ENCODE data around the gene TM9SF3.

DNA sequence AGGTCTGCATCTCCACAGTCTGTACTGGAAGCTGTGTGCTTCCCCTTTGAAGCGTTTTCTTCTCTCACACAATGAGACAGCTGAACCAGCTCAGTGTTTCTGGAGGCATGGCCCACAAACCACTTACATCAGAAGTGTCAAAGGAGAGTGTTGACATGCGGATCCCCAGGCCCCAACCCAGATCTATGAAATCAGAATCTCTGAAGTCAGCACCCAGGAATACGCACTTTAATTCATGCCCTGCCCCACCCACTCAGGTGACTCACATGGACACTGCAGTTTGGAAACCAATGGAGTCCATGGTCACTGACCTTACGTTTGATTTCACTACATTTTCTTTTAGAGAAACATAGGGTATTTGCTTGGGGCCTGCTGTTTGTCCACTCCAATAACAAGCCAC lies 92.1 kb downstream of the TM9SF3 start:
- TF ChIP-seq NBN (IDR thresholded peaks at IDR 0.05), result no peak
- no peak for TF ChIP-seq CHD1 (IDR thresholded peaks at IDR 0.05; ENCODE audit: low read depth, low read length)
- TF ChIP-seq, protein P1, sequence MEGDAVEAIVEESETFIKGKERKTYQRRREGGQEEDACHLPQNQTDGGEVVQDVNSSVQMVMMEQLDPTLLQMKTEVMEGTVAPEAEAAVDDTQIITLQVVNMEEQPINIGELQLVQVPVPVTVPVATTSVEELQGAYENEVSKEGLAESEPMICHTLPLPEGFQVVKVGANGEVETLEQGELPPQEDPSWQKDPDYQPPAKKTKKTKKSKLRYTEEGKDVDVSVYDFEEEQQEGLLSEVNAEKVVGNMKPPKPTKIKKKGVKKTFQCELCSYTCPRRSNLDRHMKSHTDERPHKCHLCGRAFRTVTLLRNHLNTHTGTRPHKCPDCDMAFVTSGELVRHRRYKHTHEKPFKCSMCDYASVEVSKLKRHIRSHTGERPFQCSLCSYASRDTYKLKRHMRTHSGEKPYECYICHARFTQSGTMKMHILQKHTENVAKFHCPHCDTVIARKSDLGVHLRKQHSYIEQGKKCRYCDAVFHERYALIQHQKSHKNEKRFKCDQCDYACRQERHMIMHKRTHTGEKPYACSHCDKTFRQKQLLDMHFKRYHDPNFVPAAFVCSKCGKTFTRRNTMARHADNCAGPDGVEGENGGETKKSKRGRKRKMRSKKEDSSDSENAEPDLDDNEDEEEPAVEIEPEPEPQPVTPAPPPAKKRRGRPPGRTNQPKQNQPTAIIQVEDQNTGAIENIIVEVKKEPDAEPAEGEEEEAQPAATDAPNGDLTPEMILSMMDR (IDR thresholded peaks at IDR 0.05 in 2 of 3, conservative IDR thresholded peaks at IDR 0.05 in 1 of 3; ENCODE audit: control insufficient read depth in 2 of 3, extremely low read depth in 1 of 3, insufficient read depth in 1 of 3, low read depth in 3 of 3, low read length in 3 of 3), result no peak
- TF ChIP-seq POLR2A (IDR thresholded peaks at IDR 0.05; ENCODE audit: low read depth, low read length), result no peak
- no peak for TF ChIP-seq CREB1 (IDR thresholded peaks at IDR 0.05; ENCODE audit: low read depth)
- TF ChIP-seq, protein P2, sequence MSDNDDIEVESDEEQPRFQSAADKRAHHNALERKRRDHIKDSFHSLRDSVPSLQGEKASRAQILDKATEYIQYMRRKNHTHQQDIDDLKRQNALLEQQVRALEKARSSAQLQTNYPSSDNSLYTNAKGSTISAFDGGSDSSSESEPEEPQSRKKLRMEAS (IDR thresholded peaks at IDR 0.05; ENCODE audit: low read depth, low read length), result no peak
- TF ChIP-seq, protein P3, sequence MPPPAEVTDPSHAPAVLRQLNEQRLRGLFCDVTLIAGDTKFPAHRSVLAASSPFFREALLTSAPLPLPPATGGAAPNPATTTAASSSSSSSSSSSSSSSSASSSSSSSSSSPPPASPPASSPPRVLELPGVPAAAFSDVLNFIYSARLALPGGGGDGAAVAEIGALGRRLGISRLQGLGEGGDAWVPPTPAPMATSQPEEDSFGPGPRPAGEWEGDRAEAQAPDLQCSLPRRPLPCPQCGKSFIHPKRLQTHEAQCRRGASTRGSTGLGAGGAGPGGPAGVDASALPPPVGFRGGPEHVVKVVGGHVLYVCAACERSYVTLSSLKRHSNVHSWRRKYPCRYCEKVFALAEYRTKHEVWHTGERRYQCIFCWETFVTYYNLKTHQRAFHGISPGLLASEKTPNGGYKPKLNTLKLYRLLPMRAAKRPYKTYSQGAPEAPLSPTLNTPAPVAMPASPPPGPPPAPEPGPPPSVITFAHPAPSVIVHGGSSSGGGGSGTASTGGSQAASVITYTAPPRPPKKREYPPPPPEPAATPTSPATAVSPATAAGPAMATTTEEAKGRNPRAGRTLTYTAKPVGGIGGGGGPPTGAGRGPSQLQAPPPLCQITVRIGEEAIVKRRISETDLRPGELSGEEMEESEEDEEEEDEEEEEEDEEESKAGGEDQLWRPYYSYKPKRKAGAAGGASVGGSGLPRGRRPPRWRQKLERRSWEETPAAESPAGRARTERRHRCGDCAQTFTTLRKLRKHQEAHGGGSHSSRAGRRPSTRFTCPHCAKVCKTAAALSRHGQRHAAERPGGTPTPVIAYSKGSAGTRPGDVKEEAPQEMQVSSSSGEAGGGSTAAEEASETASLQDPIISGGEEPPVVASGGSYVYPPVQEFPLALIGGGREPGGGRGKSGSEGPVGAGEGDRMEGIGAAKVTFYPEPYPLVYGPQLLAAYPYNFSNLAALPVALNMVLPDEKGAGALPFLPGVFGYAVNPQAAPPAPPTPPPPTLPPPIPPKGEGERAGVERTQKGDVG (CRISPR knock-in tag; IDR thresholded peaks at IDR 0.05), result no peak
- TF ChIP-seq TAF1 (IDR thresholded peaks at IDR 0.05; ENCODE audit: borderline replicate concordance, low read depth, low read length), result no peak
- TF ChIP-seq, protein P4, sequence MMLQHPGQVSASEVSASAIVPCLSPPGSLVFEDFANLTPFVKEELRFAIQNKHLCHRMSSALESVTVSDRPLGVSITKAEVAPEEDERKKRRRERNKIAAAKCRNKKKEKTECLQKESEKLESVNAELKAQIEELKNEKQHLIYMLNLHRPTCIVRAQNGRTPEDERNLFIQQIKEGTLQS (IDR thresholded peaks at IDR 0.05; ENCODE audit: borderline replicate concordance, extremely low read depth, low read depth, low read length), result no peak
- no peak for TF ChIP-seq NRF1 (conservative IDR thresholded peaks at IDR 0.05; ENCODE audit: low read depth, low read length)
- no peak for TF ChIP-seq EZH2 (IDR thresholded peaks at IDR 0.05; ENCODE audit: borderline replicate concordance, control insufficient read depth, low read depth, low read length)

All from GM12878 (cell line).